Measurements from ENCODE around the gene FLYWCH2. TPM values are rescaled to one million over a fixed set of nuclear protein-coding genes. Genes with fewer than 3 reads are reported as not detected.

Gene FLYWCH2
- total RNA-seq, 1 experiment from 2014 or later = 23.9 TPM

- BruUV-seq (replicated peaks) = no TSS peak
- CTCF ChIA-PET = no interaction called here
- Histone ChIP-seq H3K9me3 (ENCODE audit: low read depth, low read length, poor library complexity, severe bottlenecking) (no peaks in the 10 kb centered on the region), H3K4me3 (ENCODE audit: low read depth, low read length, poor library complexity, severe bottlenecking) (no peak overlapping the region), H3K4me1 (ENCODE audit: insufficient read depth, low read length, poor library complexity, severe bottlenecking) (no peaks in the 10 kb centered on the region), H3K36me3 (ENCODE audit: insufficient read depth, low read length, poor library complexity, severe bottlenecking) (no peaks in the 10 kb centered on the region), H3K27ac (ENCODE audit: low read depth, low read length, poor library complexity, severe bottlenecking) (no peak overlapping the region), H3K27me3 (replicated peaks; ENCODE audit: insufficient read depth, low read depth, low read length, poor library complexity) (peaks cover 18% of the 10 kb centered on the region)
- intact Hi-C loops (cut with micrococcal nuclease; ENCODE audit: unreplicated experiment) = no loop called here
- TF ChIP-seq CTCF (conservative IDR thresholded peaks at IDR 0.05; ENCODE audit: low read depth, low read length) (no peak), EZH2 (IDR thresholded peaks at IDR 0.05; ENCODE audit: borderline replicate concordance, low read depth, low read length, poor library complexity, severe bottlenecking) (no peak)
- POLR2A ChIA-PET (ENCODE audit: low non-redundant PET) = no interaction called here
- no peak for DNase-seq (ENCODE audit: low spot score)
Observed at GRCh38 chr16:2855536-2855935, 27.5 kb upstream of the FLYWCH2 start.

- TF ChIP-seq CTCF (conservative IDR thresholded peaks at IDR 0.05; ENCODE audit: low read depth, low read length) = no peak
- TF ChIP-seq EZH2 (IDR thresholded peaks at IDR 0.05; ENCODE audit: borderline replicate concordance, low read depth, low read length, poor library complexity, severe bottlenecking) = no peak
- H3K27ac ChIP-seq (ENCODE audit: low read depth, low read length, poor library complexity, severe bottlenecking) = no peak overlapping the region
- no peaks in the 10 kb centered on the region for H3K4me1 ChIP-seq (ENCODE audit: insufficient read depth, low read length, poor library complexity, severe bottlenecking)
- intact Hi-C loops (cut with micrococcal nuclease; ENCODE audit: unreplicated experiment) = no loop called here
- H3K27me3 ChIP-seq (replicated peaks; ENCODE audit: insufficient read depth, low read depth, low read length, poor library complexity) = peaks cover 18% of the 10 kb centered on the region
- no peaks in the 10 kb centered on the region for H3K9me3 ChIP-seq (ENCODE audit: low read depth, low read length, poor library complexity, severe bottlenecking)
- no peaks in the 10 kb centered on the region for H3K36me3 ChIP-seq (ENCODE audit: insufficient read depth, low read length, poor library complexity, severe bottlenecking)
- H3K4me3 ChIP-seq (ENCODE audit: low read depth, low read length, poor library complexity, severe bottlenecking) = no peak overlapping the region
- CTCF ChIA-PET = interaction anchor here (1.1 kb wide), 1 partner anchor 71 kb away, joined by 7 read pairs; no protein-coding TSS in a partner anchor
- POLR2A ChIA-PET (ENCODE audit: low non-redundant PET) = no interaction called here
- no peak for DNase-seq (ENCODE audit: low spot score)
- no TSS peak for BruUV-seq (replicated peaks)
Observed at GRCh38 chr16:2856061-2856670, 26.8 kb upstream of the FLYWCH2 start.

- intact Hi-C loops (cut with micrococcal nuclease; ENCODE audit: unreplicated experiment) = no loop called here
- no peaks in the 10 kb centered on the region for H3K36me3 ChIP-seq (ENCODE audit: insufficient read depth, low read length, poor library complexity, severe bottlenecking)
- H3K4me3 ChIP-seq (ENCODE audit: low read depth, low read length, poor library complexity, severe bottlenecking) = no peak overlapping the region
- H3K4me1 ChIP-seq (ENCODE audit: insufficient read depth, low read length, poor library complexity, severe bottlenecking) = no peaks in the 10 kb centered on the region
- BruUV-seq (replicated peaks) = no TSS peak
- ChIA-PET CTCF (interaction anchor here (1.1 kb wide), 1 partner anchor 70 kb away, joined by 7 read pairs; no protein-coding TSS in a partner anchor), POLR2A (ENCODE audit: low non-redundant PET) (no interaction called here)
- H3K9me3 ChIP-seq (ENCODE audit: low read depth, low read length, poor library complexity, severe bottlenecking) = no peaks in the 10 kb centered on the region
- H3K27ac ChIP-seq (ENCODE audit: low read depth, low read length, poor library complexity, severe bottlenecking) = no peak overlapping the region
- no peak for TF ChIP-seq EZH2 (IDR thresholded peaks at IDR 0.05; ENCODE audit: borderline replicate concordance, low read depth, low read length, poor library complexity, severe bottlenecking)
- TF ChIP-seq CTCF (conservative IDR thresholded peaks at IDR 0.05; ENCODE audit: low read depth, low read length) = no peak
- peaks cover 18% of the 10 kb centered on the region for H3K27me3 ChIP-seq (replicated peaks; ENCODE audit: insufficient read depth, low read depth, low read length, poor library complexity)
- no peak for DNase-seq (ENCODE audit: low spot score)
Observed at GRCh38 chr16:2856686-2857450, 26.1 kb upstream of the FLYWCH2 start.
